ENCODE results near the gene MAGEB3. TPM values are rescaled to one million over a fixed set of nuclear protein-coding genes. Genes with fewer than 3 reads are reported as not detected.
A peak's percentile ranks its signal among the peaks of the same experiment; 100 is the strongest.

The MAGEB3 gene
- total RNA-seq, 8 experiments from 2014 or later, result 0.14 to 0.17 TPM; not detected in 6

- 0 to 60% (median 47%) methylated on average over 1 to 3 of the region's 3 CpGs; no CpG with 5 or more reads in 5 of the 10 experiments for WGBS, 10 experiments
- ATAC-seq (replicated peaks in 6 of 8), result peak in 7 of 8 experiments; percentile 92 to 98 (median 94)
- no peak overlapping the region for H3K4me3 ChIP-seq
- H3K4me1 ChIP-seq (replicated peaks in 1 of 2), result no peaks in the 10 kb centered on the region
- in situ Hi-C loops (cut with MboI; ENCODE audit: low pct_unique_long_range_greater_than_20kb in 2 of 9, low sequenced_read_pairs in 9 of 9, unreplicated experiment in 9 of 9), result loop anchor here in 1 of 9 experiments (25.0 kb wide), 1 partner anchor 204 kb away; no protein-coding TSS in a partner anchor
- no peak overlapping the region for H3K27ac ChIP-seq
These were observed 53.2 kb downstream of the MAGEB3 start for GRCh38 chrX:30283456-30284200.

Other genes with a start within 250 kb of the MAGEB3 start
- not detected for gene MAGEB2, start 15.1 kb upstream of the MAGEB3 start, total RNA-seq
- gene MAGEB4, start 11.3 kb downstream of the MAGEB3 start, total RNA-seq, result under 1 TPM in 2 of 8 experiments, not detected in 6; 0.14 to 0.24 TPM
- under 1 TPM in 1 of 8 experiments, not detected in 7; 0.19 TPM for gene MAGEB1, start 16.5 kb downstream of the MAGEB3 start, total RNA-seq
- under 1 TPM in 3 of 8 experiments, not detected in 5; 0.32 to 0.95 (median 0.43) TPM for gene NR0B1, start 78.7 kb downstream of the MAGEB3 start, total RNA-seq